GM10266 (cell line): ENCODE measurements around the gene DDR1.
A peak's percentile ranks its signal among the peaks of the same experiment; 100 is the strongest.

Experiments used
- DNase-seq: peaks from one replicate; pipeline ENCODE4 v3.0.0; 2012; ENCODE audit errors: extremely low spot score
- CTCF ChIP-seq: IDR thresholded peaks from 2 replicates; pipeline ENCODE4 v1.5.1; 2012; ENCODE audit warnings: mild to moderate bottlenecking, low read depth; ENCODE audit not compliant: control insufficient read depth, insufficient read depth; ENCODE audit errors: missing control alignments

The DDR1 gene

GRCh38 chr6:30883685-30884520, at the start of gene DDR1:
Gene DDR1 (plus strand): TSS chr6:30884519. CDS start chr6:30888730, 4,211 bp downstream.
- DNase-seq = peak; percentile 91
- no peak for TF ChIP-seq CTCF

GRCh38 chr6:30834646-30835045, 49.7 kb upstream of the DDR1 start:
- DNase-seq = no peak
- TF ChIP-seq CTCF = no peak

GRCh38 chr6:30835576-30835975, 48.7 kb upstream of the DDR1 start:
- no peak for TF ChIP-seq CTCF
- no peak for DNase-seq

GRCh38 chr6:30836431-30836866, 47.9 kb upstream of the DDR1 start:
- DNase-seq = no peak
- no peak for TF ChIP-seq CTCF

GRCh38 chr6:30836957-30837356, 47.4 kb upstream of the DDR1 start:
- DNase-seq = no peak
- TF ChIP-seq CTCF = no peak

- TF ChIP-seq CTCF = no peak
- no peak for DNase-seq
These were observed 46.9 kb upstream of the DDR1 start for GRCh38 chr6:30837432-30837831.

- TF ChIP-seq CTCF = no peak
These were observed 46.4 kb upstream of the DDR1 start for GRCh38 chr6:30837870-30838269.

More at GRCh38 chr6:30837870-30838269, 46.4 kb upstream of the DDR1 start:
- DNase-seq = no peak
